T-helper 1 cell (primary cell): Measurements from ENCODE around the gene PRPF8.
"Not testable (repeated sequence)": the region's sequence is repeated elsewhere in the genome, so short reads cannot be mapped to it uniquely, and the experiment has no call there.

Source experiments
- DNase-seq, 5 donors: peaks; one replicate each; pipeline ENCODE4 v3.0.0-alpha.2; 2012 to 2020
- total RNA-seq, 4 donors: gene quantifications; one replicate each; lab custom pipeline; 2026; lab: John Stamatoyannopoulos, UW

The PRPF8 gene
- total RNA-seq, result 389 to 491 (median 438) reads per million in 4 donors

GRCh38 chr17:1684378-1685189 is at the start of gene PRPF8:
Gene PRPF8 (minus strand): TSS chr17:1684867. CDS start chr17:1684571, 296 bp downstream.
- peak; percentile 95 to 98 (median 97) for DNase-seq

- DNase-seq, result no peak
These were observed 49.1 kb upstream of the PRPF8 start for GRCh38 chr17:1733759-1734158.

GRCh38 chr17:1732833-1733321 is 48.2 kb upstream of the PRPF8 start:
- DNase-seq, result no peak

- no peak for DNase-seq
These were observed 47.7 kb upstream of the PRPF8 start for GRCh38 chr17:1732241-1732832.

GRCh38 chr17:1731194-1731506 is 46.5 kb upstream of the PRPF8 start:
- DNase-seq, result no peak

GRCh38 chr17:1730326-1731193 is 45.9 kb upstream of the PRPF8 start:
- DNase-seq, result no peak

GRCh38 chr17:1729966-1730325 is 45.3 kb upstream of the PRPF8 start:
- no peak for DNase-seq

- no peak for DNase-seq
These were observed 43.4 kb upstream of the PRPF8 start for GRCh38 chr17:1727876-1728630.

DNA sequence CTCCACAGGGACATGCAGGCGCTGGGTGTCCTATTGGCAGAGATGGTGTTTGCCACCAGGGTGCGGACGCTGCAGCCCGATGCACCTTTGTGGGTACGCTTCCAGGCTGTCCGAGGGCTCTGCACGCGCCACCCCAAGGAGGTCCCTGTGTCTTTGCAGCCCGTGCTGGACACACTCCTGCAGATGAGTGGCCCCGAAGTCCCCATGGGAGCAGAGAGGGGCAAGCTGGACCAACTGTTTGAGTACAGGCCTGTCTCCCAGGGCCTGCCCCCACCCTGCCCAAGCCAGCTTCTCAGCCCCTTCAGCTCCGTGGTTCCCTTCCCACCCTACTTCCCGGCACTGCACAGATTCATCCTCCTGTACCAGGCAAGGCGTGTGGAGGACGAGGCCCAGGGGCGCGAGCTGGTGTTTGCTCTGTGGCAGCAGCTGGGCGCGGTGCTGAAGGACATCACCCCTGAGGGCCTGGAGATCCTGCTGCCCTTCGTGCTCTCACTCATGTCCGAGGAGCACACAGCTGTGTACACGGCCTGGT is 42.7 kb upstream of the PRPF8 start:
- no peak for DNase-seq

DNA sequence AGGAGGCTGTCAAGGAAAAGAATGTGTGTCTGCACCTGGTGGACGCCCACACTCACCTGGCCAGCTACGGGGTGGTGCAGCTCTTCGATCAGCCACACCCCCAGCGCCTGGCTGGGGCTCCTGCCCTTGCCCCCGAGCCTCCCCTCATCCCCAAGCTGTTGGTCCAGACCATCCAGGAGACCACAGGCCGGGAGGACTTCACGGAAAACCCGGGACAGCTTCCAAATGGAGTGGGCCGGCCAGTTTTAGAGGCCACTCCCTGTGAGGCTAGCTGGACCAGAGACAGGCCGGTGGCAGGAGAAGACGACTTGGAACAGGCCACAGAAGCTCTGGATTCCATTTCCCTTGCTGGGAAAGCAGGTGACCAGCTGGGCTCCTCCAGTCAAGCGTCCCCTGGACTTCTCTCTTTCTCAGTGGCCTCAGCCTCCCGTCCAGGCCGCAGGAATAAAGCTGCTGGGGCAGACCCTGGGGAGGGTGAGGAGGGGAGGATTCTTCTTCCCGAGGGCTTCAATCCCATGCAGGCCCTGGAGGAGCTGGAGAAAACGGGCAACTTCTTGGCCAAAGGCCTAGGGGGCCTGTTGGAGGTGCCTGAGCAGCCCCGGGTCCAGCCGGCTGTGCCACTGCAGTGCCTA is 42.1 kb upstream of the PRPF8 start:
- no peak for DNase-seq

- no peak for DNase-seq
These were observed 41.2 kb upstream of the PRPF8 start for GRCh38 chr17:1725642-1726511.

- DNase-seq, result no peak
These were observed 40.4 kb upstream of the PRPF8 start for GRCh38 chr17:1724869-1725641.

DNA sequence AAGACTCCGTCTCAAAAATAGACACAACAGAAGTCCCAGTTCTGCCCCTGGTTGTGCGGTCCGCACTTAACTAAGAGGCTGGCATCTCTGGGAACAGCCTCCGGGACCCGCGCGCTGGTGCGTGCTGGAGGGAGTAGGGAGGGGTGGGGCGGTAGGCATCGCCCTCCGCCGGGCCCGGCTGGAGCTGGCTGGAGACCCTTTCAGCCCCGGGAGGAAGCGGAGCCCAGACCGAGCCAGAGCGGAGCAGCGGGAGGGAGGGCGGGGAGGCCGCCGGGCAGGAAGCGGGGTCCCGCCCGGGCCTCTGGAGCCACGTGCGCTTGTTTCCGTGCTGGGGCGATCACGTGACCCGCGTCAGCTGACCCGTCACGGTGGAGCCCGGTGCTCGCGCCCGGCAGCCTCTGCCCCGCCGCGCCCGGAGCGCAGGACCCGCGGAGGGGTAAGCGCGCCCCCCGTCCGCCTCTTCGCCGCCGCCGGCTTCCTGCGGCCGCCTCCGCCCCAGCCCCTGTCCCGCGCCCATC is 39.7 kb upstream of the PRPF8 start, which contains the start of gene WDR81:
WDR81 (plus strand) TSS at position 354 of the 518 bp plus-strand sequence. CDS start 256 bp downstream, outside the sequence.
- DNase-seq, result peak; percentile 78 to 89 (median 84)

GRCh38 chr17:1722022-1722421 is 37.4 kb upstream of the PRPF8 start:
- DNase-seq, result not testable (repeated sequence)

GRCh38 chr17:1720856-1721386 is 36.3 kb upstream of the PRPF8 start:
- DNase-seq, result peak in 4 of 5 donors; percentile 44 to 65 (median 58)

GRCh38 chr17:1718362-1719165 is 33.9 kb upstream of the PRPF8 start:
- DNase-seq, result no peak

- peak; percentile 53 to 98 (median 70) for DNase-seq
These were observed 32.4 kb upstream of the PRPF8 start for GRCh38 chr17:1716912-1717695.
